GM12878 (cell line): ENCODE data around the gene KBTBD3.

ENCODE experiments used
- RCOR1 ChIP-seq: conservative IDR thresholded peaks from 2 replicates; pipeline ENCODE4 v1.6.1; 2012; ENCODE audit warnings: low read depth, low read length, improper control_type of control experiment
- TF ChIP-seq, protein P1 (sequence below), 3 experiments: IDR thresholded peaks in 2 of 3; conservative IDR thresholded peaks in 1 of 3; 2 replicates each; pipeline ENCODE4 v1.5.1; 2011; ENCODE audit warnings: low read depth in 3 of 3, low read length in 3 of 3, mild to moderate bottlenecking in 3 of 3, control low read depth in 2 of 3, moderate library complexity in 2 of 3, inconsistent platforms in 1 of 3, mixed read lengths in 1 of 3; ENCODE audit not compliant: control insufficient read depth in 2 of 3, insufficient read depth in 1 of 3; ENCODE audit errors: extremely low read depth in 1 of 3

DNA sequence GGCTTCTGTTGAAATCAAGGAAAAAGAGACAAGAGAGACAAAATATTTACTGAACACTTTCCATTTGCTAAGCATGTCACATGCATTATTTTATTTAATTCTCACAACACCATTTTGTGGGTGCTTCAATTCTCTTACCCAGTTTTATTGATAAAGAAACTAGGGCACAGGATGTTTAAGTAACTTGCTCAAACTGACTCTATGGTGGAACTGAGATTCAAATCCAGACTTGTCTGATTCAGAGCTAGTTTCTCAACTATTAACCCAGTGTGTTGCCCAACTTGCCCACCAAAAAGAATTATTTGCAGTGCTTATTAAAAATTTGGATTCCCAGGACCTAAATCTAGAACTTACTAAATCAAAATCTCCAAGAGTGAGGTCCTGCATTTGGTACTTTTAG lies 33.6 kb downstream of the KBTBD3 start:
- TF ChIP-seq, protein P1, sequence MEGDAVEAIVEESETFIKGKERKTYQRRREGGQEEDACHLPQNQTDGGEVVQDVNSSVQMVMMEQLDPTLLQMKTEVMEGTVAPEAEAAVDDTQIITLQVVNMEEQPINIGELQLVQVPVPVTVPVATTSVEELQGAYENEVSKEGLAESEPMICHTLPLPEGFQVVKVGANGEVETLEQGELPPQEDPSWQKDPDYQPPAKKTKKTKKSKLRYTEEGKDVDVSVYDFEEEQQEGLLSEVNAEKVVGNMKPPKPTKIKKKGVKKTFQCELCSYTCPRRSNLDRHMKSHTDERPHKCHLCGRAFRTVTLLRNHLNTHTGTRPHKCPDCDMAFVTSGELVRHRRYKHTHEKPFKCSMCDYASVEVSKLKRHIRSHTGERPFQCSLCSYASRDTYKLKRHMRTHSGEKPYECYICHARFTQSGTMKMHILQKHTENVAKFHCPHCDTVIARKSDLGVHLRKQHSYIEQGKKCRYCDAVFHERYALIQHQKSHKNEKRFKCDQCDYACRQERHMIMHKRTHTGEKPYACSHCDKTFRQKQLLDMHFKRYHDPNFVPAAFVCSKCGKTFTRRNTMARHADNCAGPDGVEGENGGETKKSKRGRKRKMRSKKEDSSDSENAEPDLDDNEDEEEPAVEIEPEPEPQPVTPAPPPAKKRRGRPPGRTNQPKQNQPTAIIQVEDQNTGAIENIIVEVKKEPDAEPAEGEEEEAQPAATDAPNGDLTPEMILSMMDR (IDR thresholded peaks at IDR 0.05 in 2 of 3, conservative IDR thresholded peaks at IDR 0.05 in 1 of 3; ENCODE audit: control insufficient read depth in 2 of 3, extremely low read depth in 1 of 3, insufficient read depth in 1 of 3, low read depth in 3 of 3, low read length in 3 of 3) = no peak
- TF ChIP-seq RCOR1 = no peak
